HK-2 (cell line): ENCODE measurements around the gene MRPL43.

Source experiments
- DNase-seq: peaks from one replicate; pipeline ENCODE4 v3.0.0-alpha.2; 2018; ENCODE audit not compliant: unreplicated experiment

The MRPL43 gene

DNA sequence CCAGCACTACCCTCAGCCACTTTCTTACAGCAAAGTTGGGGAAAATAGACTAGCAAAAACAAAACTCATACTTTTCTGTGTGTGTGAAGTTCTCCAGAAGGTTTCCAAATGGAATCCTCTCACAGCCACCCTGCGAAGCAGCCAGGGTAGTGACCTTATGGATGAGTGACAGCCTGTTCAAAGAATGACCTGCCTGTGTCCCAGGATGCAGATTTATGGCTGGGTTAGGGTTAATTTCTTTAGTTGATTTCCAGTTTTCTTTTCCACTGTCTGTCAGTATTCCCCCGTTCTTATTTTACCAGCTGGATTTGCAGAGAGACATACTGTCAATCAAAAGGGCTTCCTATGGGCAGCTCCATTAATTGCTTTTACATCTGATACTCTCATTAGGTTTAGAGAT, 20.4 kb downstream of the MRPL43 start:
- no peak for DNase-seq

GRCh38 chr10:100965820-100966219, 21.5 kb downstream of the MRPL43 start:
- DNase-seq, result no peak

GRCh38 chr10:100963826-100964225, 23.5 kb downstream of the MRPL43 start:
- DNase-seq, result no peak

- DNase-seq, result no peak
These were observed 24.8 kb downstream of the MRPL43 start for GRCh38 chr10:100962351-100963080.

- DNase-seq, result no peak
These were observed 27.0 kb downstream of the MRPL43 start for GRCh38 chr10:100960251-100960650.

- DNase-seq, result no peak
These were observed 38.4 kb downstream of the MRPL43 start for GRCh38 chr10:100948916-100949315.

- DNase-seq, result no peak
These were observed 41.5 kb downstream of the MRPL43 start for GRCh38 chr10:100945754-100946153.

DNA sequence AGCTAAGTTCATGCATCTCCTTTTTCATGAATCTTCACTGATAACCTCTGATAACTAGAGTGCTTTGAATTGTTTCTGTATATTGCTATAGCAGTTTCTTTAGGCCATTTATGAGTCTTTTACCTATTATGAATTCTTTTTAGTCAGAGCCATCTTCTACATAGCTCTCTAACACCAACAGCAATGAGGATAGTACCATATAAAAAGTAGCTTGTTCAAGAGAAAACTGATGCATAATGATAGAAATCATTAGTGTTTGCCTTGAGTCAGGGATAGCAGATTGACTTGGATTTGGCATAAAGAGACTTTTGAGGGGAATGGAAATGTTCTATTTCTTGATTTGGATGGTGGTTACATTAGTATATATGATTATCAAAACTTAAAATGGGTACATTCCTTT, 43.8 kb downstream of the MRPL43 start:
- no peak for DNase-seq

- DNase-seq, result no peak
These were observed 45.1 kb downstream of the MRPL43 start for GRCh38 chr10:100942229-100942628.

GRCh38 chr10:100939763-100940344, 47.4 kb downstream of the MRPL43 start:
- no peak for DNase-seq
